Astrocyte (in vitro differentiated cells and primary cell): ENCODE results near the gene LIPM. TPM values are rescaled to one million over a fixed set of nuclear protein-coding genes. Genes with fewer than 3 reads are reported as not detected.

Source experiments
- DNase-seq: peaks from one replicate; pipeline ENCODE4 v3.0.0-alpha.2; 2010; ENCODE audit warnings: low read depth
- FAIRE-seq: peaks from 2 replicates; lab custom pipeline; 2011; peaks lifted over from hg19 to GRCh38; lab: Jason Lieb, UNC
- H2AFZ ChIP-seq: 2 replicates; pipeline ENCODE4 v1.6.0; 2012; ENCODE audit warnings: low read depth, low read length, inconsistent platforms
- H3K27ac ChIP-seq: 2 replicates; pipeline ENCODE4 v1.5.1; 2011; ENCODE audit warnings: low read depth, low read length, inconsistent platforms
- H3K27me3 ChIP-seq: 2 replicates; pipeline ENCODE4 v1.6.0; 2011; ENCODE audit warnings: low read length, inconsistent platforms; ENCODE audit not compliant: insufficient read depth
- H3K36me3 ChIP-seq: 2 replicates; pipeline ENCODE4 v1.5.1; 2011; ENCODE audit warnings: low read length, inconsistent platforms; ENCODE audit not compliant: insufficient read depth
- H3K4me1 ChIP-seq: 2 replicates; pipeline ENCODE4 v1.5.1; 2011; ENCODE audit warnings: low read length, inconsistent platforms; ENCODE audit not compliant: insufficient read depth
- H3K4me2 ChIP-seq: 2 replicates; pipeline ENCODE4 v1.6.0; 2012; ENCODE audit warnings: low read length, inconsistent platforms
- H3K4me3 ChIP-seq: 2 replicates; pipeline ENCODE4 v1.5.1; 2011; ENCODE audit warnings: low read depth, mild to moderate bottlenecking, low read length, inconsistent platforms; ENCODE audit not compliant: insufficient read depth
- H3K79me2 ChIP-seq: 2 replicates; pipeline ENCODE4 v1.6.0; 2012; ENCODE audit warnings: mild to moderate bottlenecking, low read length, inconsistent platforms; ENCODE audit not compliant: insufficient read depth
- H3K9ac ChIP-seq: 2 replicates; pipeline ENCODE4 v1.6.0; 2012; ENCODE audit warnings: mild to moderate bottlenecking, low read length, inconsistent platforms
- H3K9me3 ChIP-seq: 2 replicates; pipeline ENCODE4 v1.5.1; 2012; ENCODE audit warnings: low read depth, mild to moderate bottlenecking, low read length, inconsistent platforms; ENCODE audit not compliant: insufficient read depth
- H4K20me1 ChIP-seq: 2 replicates; pipeline ENCODE4 v1.6.0; 2012; ENCODE audit warnings: low read length, inconsistent platforms; ENCODE audit not compliant: insufficient read depth
- H3K27ac Mint-ChIP-seq: one replicate; pipeline ENCODE4 v1.8.0; 2021; ENCODE audit warnings: mild to moderate bottlenecking, mixed read lengths; ENCODE audit not compliant: unreplicated experiment
- H3K27me3 Mint-ChIP-seq: one replicate; pipeline ENCODE4 v1.8.0; 2021; ENCODE audit warnings: low read depth, mixed read lengths; ENCODE audit not compliant: unreplicated experiment
- H3K36me3 Mint-ChIP-seq: one replicate; pipeline ENCODE4 v1.8.0; 2021; ENCODE audit warnings: low read depth, mixed read lengths; ENCODE audit not compliant: unreplicated experiment
- H3K4me1 Mint-ChIP-seq: one replicate; pipeline ENCODE4 v1.8.0; 2021; ENCODE audit warnings: low read depth, mixed read lengths; ENCODE audit not compliant: unreplicated experiment
- H3K4me3 Mint-ChIP-seq: one replicate; pipeline ENCODE4 v1.8.0; 2021; ENCODE audit warnings: mild to moderate bottlenecking, moderate library complexity, mixed read lengths; ENCODE audit not compliant: unreplicated experiment
- H3K9me3 Mint-ChIP-seq: one replicate; pipeline ENCODE4 v1.8.0; 2021; ENCODE audit warnings: mild to moderate bottlenecking, mixed read lengths; ENCODE audit not compliant: unreplicated experiment
- CTCF ChIP-seq: IDR thresholded peaks from 2 replicates; pipeline ENCODE4 v1.5.1; 2011; ENCODE audit warnings: low read depth, mild to moderate bottlenecking, inconsistent platforms, low read length, moderate library complexity; ENCODE audit not compliant: insufficient read depth
- EZH2 ChIP-seq: IDR thresholded peaks from 2 replicates; pipeline ENCODE4 v1.6.1; 2012; ENCODE audit warnings: mild to moderate bottlenecking, low read length, inconsistent platforms; ENCODE audit not compliant: insufficient read depth
- total RNA-seq: library from RNA; stranded (reverse); gene quantifications from 2 replicates; pipeline ENCODE4 v1.2.1, GENCODE V29; 2021

Gene LIPM
- total RNA-seq, 1 donor from 2014 or later, result not detected

DNA sequence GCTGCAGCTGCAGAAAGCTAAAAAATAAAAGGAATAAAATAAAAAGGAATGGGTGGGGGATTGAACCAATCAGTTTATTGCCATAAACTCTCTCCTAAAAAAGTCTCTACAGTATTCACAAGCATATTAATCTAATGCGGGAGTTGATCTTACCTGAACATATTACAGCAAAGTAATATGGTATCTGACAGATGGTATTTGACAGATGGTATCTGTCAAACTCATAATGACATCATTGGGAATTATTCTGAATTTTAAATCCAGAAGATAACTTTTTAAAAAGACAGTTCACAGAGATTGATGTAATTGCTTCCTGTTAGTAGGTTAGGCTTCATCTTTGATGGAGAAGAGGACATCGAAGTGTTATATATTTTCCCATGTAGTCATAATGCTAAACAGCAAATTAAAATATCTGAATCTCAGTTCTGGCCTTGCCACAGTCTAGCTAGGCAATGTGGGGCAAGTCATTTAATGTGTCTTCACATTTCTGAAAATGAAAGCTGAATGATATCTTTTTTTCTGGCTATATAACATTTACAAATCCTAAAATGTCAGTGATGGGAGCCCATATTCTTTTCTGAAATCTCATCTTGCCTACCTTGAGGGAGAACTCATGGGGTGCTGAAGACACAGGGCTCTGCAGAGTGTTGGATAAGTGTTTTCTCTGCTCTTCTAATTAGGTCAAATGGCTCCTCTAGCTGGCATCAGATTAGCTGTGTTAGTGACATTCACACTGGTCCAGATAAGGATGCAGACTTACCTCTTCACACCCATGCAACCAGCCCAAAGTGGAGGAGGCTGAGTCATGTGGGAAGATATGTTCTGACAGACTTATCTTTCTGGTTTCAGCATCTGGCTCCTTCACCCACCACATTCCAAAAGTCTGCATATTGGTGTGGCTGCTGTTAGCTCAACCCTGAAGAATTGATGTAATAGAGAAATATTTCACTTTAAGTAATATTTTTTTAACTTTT, 2.1 kb upstream of the LIPM start:
- TF ChIP-seq CTCF (no peak), EZH2 (no peak)
- H3K4me3 Mint-ChIP-seq, result no peak overlapping the region

DNA sequence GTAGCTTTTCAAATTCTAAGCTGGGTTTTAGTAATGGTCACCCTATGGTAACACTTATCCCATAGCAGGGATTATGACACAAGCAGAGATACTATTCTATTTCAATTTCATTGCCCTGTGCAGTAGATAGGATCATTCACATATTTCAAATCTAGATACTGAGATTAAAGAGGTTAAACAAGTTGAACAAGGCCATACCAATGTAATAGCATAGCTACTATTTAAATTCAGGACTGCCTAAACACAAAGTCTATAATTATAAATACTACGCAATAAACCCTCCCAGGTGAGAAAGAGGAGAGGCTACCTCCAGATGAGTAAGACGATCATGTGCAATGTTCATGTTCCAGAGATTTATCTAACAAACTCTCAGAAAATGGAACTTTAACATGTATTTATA, 1.1 kb downstream of the LIPM start:
- no peak overlapping the region for H3K27ac Mint-ChIP-seq
- FAIRE-seq (no peak), DNase-seq (no peak)
- no peak overlapping the region for H3K4me3 Mint-ChIP-seq
- no peaks in the 10 kb centered on the region for H3K9me3 Mint-ChIP-seq
- TF ChIP-seq CTCF (no peak), EZH2 (no peak)
- Histone ChIP-seq H4K20me1 (no peaks in the 10 kb centered on the region), H3K4me2 (no peak overlapping the region), H3K4me3 (no peak overlapping the region), H3K4me1 (peaks cover 7% of the 10 kb centered on the region), H3K36me3 (no peaks in the 10 kb centered on the region), H3K27ac (no peak overlapping the region), H2AFZ (no peak overlapping the region), H3K79me2 (no peaks in the 10 kb centered on the region), H3K9ac (no peak overlapping the region), H3K27me3 (no peaks in the 10 kb centered on the region), H3K9me3 (no peaks in the 10 kb centered on the region)
- no peaks in the 10 kb centered on the region for H3K36me3 Mint-ChIP-seq
- no peaks in the 10 kb centered on the region for H3K27me3 Mint-ChIP-seq
- peaks cover 2% of the 10 kb centered on the region for H3K4me1 Mint-ChIP-seq

More for the DNA sequence above, 2.1 kb upstream of the LIPM start:
- H3K9ac ChIP-seq, result no peak overlapping the region
- no peaks in the 10 kb centered on the region for H3K9me3 ChIP-seq
- Mint-ChIP-seq H3K9me3 (peaks cover 4% of the 10 kb centered on the region), H3K27me3 (peaks cover 7% of the 10 kb centered on the region), H3K4me1 (peaks cover 2% of the 10 kb centered on the region), H3K27ac (no peak overlapping the region), H3K36me3 (no peaks in the 10 kb centered on the region)
- DNase-seq (peak; percentile 92), FAIRE-seq (no peak)
- H2AFZ ChIP-seq, result no peak overlapping the region
- H3K27me3 ChIP-seq, result no peaks in the 10 kb centered on the region
- H4K20me1 ChIP-seq, result no peaks in the 10 kb centered on the region
- peaks cover 4% of the 10 kb centered on the region for H3K4me1 ChIP-seq
- no peak overlapping the region for H3K4me3 ChIP-seq
- H3K79me2 ChIP-seq, result no peaks in the 10 kb centered on the region
- no peak overlapping the region for H3K4me2 ChIP-seq
- H3K36me3 ChIP-seq, result no peaks in the 10 kb centered on the region
- H3K27ac ChIP-seq, result peak overlapping the region; percentile 13
